Forelimb muscle (tissue), 1 donor: ENCODE data around the gene CCDC70. TPM values are rescaled to one million over a fixed set of nuclear protein-coding genes. Genes with fewer than 3 reads are reported as not detected.
"Not testable (repeated sequence)": the region's sequence is repeated elsewhere in the genome, so short reads cannot be mapped to it uniquely, and the experiment has no call there.

ENCODE experiments used
- DNase-seq: peaks from one replicate; pipeline ENCODE4 v3.0.0-alpha.2; 2013; ENCODE audit warnings: low read depth
- polyA plus RNA-seq: library from polyadenylated mRNA; unstranded; fragments of 120-200 nt; gene quantifications from one replicate; pipeline ENCODE4 v1.2.1, GENCODE V29; 2013; ENCODE audit not compliant: insufficient read length

Gene CCDC70
- not detected for polyA plus RNA-seq

GRCh38 chr13:51861723-51862300, at the start of gene CCDC70:
Gene CCDC70 (plus strand): TSS chr13:51861969. CDS start chr13:51865412, 3,443 bp downstream.
- no peak for DNase-seq

GRCh38 chr13:51814071-51814470, 47.7 kb upstream of the CCDC70 start:
- no peak for DNase-seq

DNA sequence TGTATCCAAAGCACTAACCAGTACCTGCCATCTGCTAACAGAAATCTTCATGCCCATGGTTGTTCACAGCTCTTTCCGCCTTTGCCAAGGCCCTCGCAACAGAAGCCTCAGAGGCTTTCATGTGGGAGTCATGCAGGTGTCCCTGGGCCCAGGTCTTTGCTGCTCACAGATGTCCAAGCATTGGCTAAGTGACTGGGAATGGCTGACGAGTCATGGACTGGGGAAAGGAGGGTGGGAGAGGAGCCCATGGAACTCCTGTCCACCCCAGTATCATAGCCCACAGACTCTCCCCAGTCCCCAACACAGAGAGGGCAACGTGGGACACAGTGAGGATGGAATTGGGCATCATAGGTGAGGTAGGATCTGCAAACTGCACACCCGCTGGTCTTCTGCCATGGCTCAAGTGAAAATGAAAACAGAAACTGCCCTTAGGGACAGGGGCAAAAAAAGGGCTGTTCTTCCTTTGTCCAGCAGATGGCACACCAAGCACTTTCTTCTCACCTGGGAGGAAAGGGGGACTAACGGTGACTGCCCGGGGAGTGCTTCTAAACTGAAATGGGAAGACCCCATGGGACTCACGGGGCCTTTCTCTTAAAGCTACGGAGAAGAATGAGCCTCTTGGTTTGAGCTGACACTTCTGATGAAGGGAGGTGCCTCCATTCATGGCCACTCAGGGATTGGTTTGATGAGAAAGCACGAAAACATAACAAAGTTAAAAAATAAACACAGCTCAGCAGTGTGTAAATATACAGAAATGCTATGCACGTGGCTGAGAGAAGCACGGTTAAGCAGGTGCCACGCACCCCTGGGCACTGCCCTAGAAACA, 46.7 kb upstream of the CCDC70 start:
- DNase-seq: no peak

DNA sequence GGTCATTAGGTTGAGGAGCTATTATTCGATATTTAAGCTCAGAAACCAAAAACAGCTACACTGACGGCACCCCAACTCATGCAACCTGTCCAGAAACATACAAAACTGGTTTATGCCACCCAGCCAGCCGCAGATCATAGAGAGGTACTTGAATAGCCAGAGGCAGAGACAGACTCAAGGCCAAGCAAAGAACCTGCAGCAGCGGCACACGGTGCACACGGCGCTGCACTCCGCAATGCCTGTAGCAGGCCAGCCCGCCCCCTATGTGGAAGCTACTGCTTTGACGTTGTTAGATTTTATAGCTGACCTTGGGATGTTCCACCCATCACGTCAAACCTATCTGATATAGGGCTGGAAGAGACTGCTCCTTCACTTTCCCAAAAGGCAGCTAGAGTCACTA, 45.9 kb upstream of the CCDC70 start:
- no peak for DNase-seq

DNA sequence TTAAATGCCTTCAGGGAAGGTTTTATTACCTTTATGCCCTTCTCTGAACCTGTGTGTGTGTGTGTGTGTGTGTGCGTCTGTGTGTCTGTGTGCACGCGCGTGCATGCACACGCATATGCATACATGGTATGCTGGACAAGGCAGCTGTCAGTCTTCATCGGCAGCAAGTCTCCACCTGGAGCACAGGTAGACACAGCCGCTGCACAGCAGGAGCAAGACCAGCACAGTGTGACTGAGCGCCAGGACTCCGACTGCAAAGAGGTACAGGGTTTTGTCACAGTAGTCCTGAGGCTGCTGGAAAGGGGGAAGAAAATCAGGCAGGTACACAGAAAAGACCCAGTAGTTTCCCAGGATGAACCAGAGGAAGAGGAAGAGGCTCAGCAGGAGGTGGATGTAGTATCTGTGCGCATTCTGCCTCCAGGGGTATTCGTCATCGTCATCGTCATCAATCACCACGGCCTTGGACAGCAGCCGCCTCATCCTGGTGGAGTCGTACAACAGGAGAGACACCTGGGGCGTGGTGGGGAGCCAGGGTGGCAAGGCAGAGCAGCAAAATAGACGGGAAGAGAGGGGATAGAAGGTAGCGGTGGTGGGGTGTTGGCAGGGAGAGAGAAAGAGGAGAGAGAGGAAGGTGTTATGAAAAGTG, 45.0 kb upstream of the CCDC70 start:
- DNase-seq: no peak

- no peak for DNase-seq
Measured at GRCh38 chr13:51817717-51818116, 44.1 kb upstream of the CCDC70 start.

GRCh38 chr13:51818276-51818675, 43.5 kb upstream of the CCDC70 start:
- DNase-seq: no peak

GRCh38 chr13:51818781-51819511, 42.8 kb upstream of the CCDC70 start:
- DNase-seq: no peak

DNA sequence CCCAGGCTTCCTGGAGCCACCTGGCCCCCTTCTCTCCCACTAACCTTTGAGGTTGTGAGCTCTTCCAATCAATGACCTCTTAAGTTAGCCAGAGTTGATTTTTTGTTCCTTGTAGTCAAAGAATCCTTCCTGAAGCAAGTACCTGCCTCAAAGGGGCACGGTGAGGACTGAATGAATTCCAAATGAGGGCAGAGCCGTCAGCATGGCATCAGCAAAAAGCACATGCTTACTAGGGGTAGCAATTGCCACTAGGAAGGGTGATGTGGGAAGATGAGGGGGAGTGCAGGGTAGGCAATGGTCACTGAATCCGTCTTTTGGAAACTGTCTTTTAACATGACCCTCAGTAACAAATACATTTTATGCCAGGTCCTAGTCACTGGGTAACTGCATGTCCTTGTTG, 42.2 kb upstream of the CCDC70 start:
- DNase-seq: no peak

GRCh38 chr13:51820016-51820597, 41.7 kb upstream of the CCDC70 start:
- no peak for DNase-seq

DNA sequence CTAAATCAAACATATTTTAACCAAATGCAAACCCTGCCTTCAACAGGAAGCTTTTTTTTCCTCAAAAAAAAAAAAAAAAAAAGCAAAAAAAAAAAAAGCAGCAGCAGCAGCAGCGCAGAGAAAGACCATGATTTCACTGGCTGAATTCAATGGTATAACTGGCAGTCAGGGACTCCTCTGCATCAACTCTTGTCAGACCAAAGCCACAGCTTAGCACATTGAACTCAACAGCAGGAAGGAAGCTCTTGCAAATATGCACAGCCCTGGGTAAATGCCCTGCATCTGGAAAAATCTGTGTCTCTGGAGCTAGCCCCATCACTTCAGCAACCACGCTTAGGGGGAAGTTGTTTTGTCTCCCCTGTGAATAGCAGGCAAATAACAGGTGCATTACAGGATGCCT, 40.2 kb upstream of the CCDC70 start:
- DNase-seq: no peak

- DNase-seq: no peak
Measured at GRCh38 chr13:51822106-51822815, 39.5 kb upstream of the CCDC70 start.

- no peak for DNase-seq
Measured at GRCh38 chr13:51823359-51823758, 38.4 kb upstream of the CCDC70 start.

GRCh38 chr13:51823863-51824262, 37.9 kb upstream of the CCDC70 start:
- DNase-seq: no peak

- not testable (repeated sequence) for DNase-seq
Measured at GRCh38 chr13:51824712-51825111, 37.1 kb upstream of the CCDC70 start.

DNA sequence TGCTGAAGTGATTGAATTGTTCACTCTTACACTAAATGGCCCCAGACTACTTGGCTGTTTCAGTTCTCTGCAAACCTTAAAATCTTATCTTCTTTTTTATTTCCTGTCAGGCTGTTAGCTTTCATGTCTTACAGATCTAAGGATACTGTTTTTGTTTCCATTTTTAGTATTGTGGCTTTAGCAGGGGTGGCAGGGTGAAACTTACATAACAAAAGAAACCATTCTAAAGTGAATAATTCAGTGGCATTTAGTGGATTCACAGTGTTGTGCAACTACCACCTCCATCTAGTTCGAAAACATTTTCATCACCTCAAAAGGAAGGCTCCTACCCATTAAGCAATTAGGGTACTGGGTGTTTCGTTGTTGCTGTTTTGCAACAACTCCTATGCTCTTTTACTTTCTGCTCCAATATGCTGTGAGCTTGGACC, 36.6 kb upstream of the CCDC70 start:
- DNase-seq: no peak

DNA sequence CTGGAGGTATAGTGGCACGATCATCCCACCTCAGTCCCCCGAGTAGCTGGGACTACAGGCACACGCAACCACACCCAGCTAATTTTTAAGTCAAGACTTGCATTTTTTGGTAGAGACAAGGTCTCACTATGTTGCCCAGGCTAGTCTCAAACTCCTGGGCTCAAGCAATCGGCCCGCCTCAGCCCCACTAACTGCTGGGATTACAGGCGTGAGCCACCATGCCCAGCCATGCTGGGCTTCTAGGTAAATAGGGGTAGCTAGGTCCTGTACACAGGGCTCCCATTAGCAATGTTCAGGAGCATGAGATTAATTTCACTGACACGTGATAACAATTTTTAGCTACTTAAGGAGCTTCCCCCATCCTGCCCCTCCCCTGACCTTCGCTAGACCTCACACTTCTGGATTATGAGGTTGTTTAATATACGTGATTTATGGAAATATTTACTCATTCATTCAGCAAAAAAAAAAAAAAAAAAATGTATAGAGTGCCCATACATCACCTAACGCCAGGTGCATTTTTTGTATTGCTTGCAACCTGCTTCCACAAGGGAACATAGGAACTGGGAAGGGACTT, 36.0 kb upstream of the CCDC70 start:
- DNase-seq: no peak

- DNase-seq: no peak
Measured at GRCh38 chr13:51826606-51827005, 35.2 kb upstream of the CCDC70 start.

GRCh38 chr13:51827254-51827653, 34.5 kb upstream of the CCDC70 start:
- no peak for DNase-seq

DNA sequence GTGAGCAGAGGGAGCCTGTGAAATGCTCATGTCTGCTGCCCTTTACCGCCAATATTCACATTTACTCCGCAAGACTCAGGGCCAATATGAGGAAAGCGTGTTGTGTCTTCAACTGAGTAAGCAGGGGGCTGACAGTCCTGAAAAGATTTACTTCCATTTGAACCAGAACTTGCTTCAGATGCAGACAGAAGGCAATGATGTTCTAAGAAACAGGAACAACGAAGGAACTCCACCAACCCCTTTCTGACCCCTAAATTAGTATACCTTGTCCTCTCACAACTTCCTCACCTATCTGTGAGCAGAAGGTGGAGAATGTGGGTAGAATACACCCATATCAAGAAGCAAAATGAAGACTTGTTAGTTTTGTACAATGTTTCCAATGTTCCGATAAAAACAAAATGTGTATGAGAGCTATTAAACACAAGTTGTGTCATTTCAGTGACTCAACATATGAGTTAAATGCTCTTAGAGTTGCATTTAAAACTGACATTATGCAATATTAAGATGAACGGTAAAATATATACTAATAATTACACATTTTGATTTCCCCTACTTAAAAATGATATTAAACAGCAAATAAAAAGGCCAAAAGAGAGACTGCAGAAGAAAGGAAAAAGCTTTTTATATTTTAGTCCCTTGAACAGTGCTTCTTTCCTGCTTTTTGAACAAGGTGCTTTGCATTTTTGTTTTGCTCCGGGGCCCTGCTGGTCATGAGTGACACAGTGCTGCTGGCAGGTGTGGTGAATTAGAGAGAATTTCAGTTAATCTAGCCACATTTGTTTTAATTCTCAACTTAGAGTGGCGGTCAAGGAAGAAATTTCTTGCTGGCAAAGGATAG, 32.8 kb upstream of the CCDC70 start:
- DNase-seq: no peak
